ENCODE results near the gene CDH18. TPM values are rescaled to one million over a fixed set of nuclear protein-coding genes. Genes with fewer than 3 reads are reported as not detected.

Gene CDH18
- total RNA-seq, 1 experiment from 2014 or later, result not detected

GRCh38 chr5:19790829-19791466 is 197.1 kb downstream of the CDH18 start:
- H3K4me2 ChIP-seq (ENCODE audit: low read length), result no peak overlapping the region
- no peaks in the 10 kb centered on the region for H4K20me1 ChIP-seq (ENCODE audit: insufficient read depth)
- no peaks in the 10 kb centered on the region for H3K36me3 ChIP-seq (ENCODE audit: control insufficient read depth in 1 of 2, insufficient read depth in 2 of 2, low read length in 2 of 2)
- H3K27ac ChIP-seq (ENCODE audit: low read depth, low read length), result no peak overlapping the region
- H3K9me2 ChIP-seq (ENCODE audit: insufficient read depth), result no peaks in the 10 kb centered on the region
- no peak for TF ChIP-seq EGR1 (IDR thresholded peaks at IDR 0.05; ENCODE audit: low read depth)
- TF ChIP-seq TCF7L2 (IDR thresholded peaks at IDR 0.05; ENCODE audit: borderline replicate concordance, extremely low read depth, insufficient read depth, insufficient read length), result no peak
- CTCF ChIA-PET, result no interaction called here
- RAD21 ChIA-PET (ENCODE audit: low non-redundant PET in 1 of 2, low total read pairs in 2 of 2, uncharacterized antibody in 2 of 2, unreplicated experiment in 2 of 2), result no interaction called here
- H3K9me3 ChIP-seq (ENCODE audit: control insufficient read depth in 1 of 2, insufficient read depth in 1 of 2, low read depth in 1 of 2, low read length in 2 of 2), result peaks cover 13 to 14% of the 10 kb centered on the region in 2 experiments; a peak in 2 of 4 replicates
- no TSS peak for BruUV-seq (replicated peaks)
- no peaks in the 10 kb centered on the region for H3K4me1 ChIP-seq (ENCODE audit: control insufficient read depth in 1 of 2, insufficient read depth in 2 of 2, low read length in 2 of 2)
- ATAC-seq (no peak), DNase-seq (ENCODE audit: low read depth, low spot score) (no peak)
- no peak overlapping the region for H2AFZ ChIP-seq (ENCODE audit: low read depth, low read length, poor library complexity, severe bottlenecking)
- intact Hi-C loops (cut with micrococcal nuclease), result no loop called here
- no peak overlapping the region for H3K9ac ChIP-seq (ENCODE audit: low read length)
- no peak overlapping the region for H3K4me3 ChIP-seq (replicated peaks in 1 of 2; ENCODE audit: low read depth in 1 of 2, low read length in 2 of 2)
- no peaks in the 10 kb centered on the region for H3K27me3 ChIP-seq (ENCODE audit: insufficient read depth, low read length)
- POLR2A ChIA-PET, result no interaction called here
- H3K79me2 ChIP-seq (ENCODE audit: insufficient read depth, low read length), result no peaks in the 10 kb centered on the region

DNA sequence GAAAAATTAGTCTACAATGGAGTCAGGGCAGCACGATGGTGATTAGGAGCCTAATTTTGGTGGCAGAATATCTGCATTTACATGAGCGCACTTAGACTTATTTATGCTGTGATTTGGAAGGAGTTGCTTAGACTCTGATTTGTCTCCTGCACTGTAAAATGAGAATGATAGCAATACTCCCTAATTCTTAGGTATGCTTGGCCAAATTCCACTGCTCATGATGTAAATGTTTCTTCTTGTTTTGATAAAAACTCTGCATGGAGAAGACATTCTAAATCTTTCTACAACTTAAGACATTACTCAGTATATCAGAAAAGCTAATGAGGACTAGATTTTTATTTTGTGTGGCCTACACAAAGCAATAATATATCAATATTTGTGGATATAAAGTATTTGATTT is 205.4 kb downstream of the CDH18 start:
- no peak overlapping the region for H2AFZ ChIP-seq (ENCODE audit: low read depth, low read length, poor library complexity, severe bottlenecking)
- H3K27me3 ChIP-seq (ENCODE audit: insufficient read depth, low read length), result no peaks in the 10 kb centered on the region
- TF ChIP-seq, protein P1, sequence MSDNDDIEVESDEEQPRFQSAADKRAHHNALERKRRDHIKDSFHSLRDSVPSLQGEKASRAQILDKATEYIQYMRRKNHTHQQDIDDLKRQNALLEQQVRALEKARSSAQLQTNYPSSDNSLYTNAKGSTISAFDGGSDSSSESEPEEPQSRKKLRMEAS (IDR thresholded peaks at IDR 0.05), result no peak
- TF ChIP-seq ZFX (IDR thresholded peaks at IDR 0.05) (no peak), EZH2 (IDR thresholded peaks at IDR 0.05) (no peak), TCF7L2 (IDR thresholded peaks at IDR 0.05; ENCODE audit: borderline replicate concordance, extremely low read depth, insufficient read depth, insufficient read length) (no peak), FOSL1 (IDR thresholded peaks at IDR 0.05; ENCODE audit: low read depth) (no peak), ZBTB33 (IDR thresholded peaks at IDR 0.05; ENCODE audit: extremely low read depth, insufficient replicate concordance, low read length) (no peak)
- H3K9me3 ChIP-seq (ENCODE audit: control insufficient read depth in 1 of 2, insufficient read depth in 1 of 2, low read depth in 1 of 2, low read length in 2 of 2), result peaks cover 0 to 22% of the 10 kb centered on the region in 2 experiments; a peak in 2 of 4 replicates
- CTCF ChIA-PET, result no interaction called here
- no peaks in the 10 kb centered on the region for H3K36me3 ChIP-seq (ENCODE audit: control insufficient read depth in 1 of 2, insufficient read depth in 2 of 2, low read length in 2 of 2)
- no peak overlapping the region for H3K9ac ChIP-seq (ENCODE audit: low read length)
- no peaks in the 10 kb centered on the region for H3K79me2 ChIP-seq (ENCODE audit: insufficient read depth, low read length)
- POLR2A ChIA-PET, result no interaction called here
- ATAC-seq (no peak), DNase-seq (ENCODE audit: low read depth, low spot score) (no peak)
- no TSS peak for BruUV-seq (replicated peaks)
- intact Hi-C loops (cut with micrococcal nuclease), result no loop called here
- RAD21 ChIA-PET (ENCODE audit: low non-redundant PET in 1 of 2, low total read pairs in 2 of 2, uncharacterized antibody in 2 of 2, unreplicated experiment in 2 of 2), result no interaction called here
- H4K20me1 ChIP-seq (ENCODE audit: insufficient read depth), result no peaks in the 10 kb centered on the region
- no peaks in the 10 kb centered on the region for H3K4me1 ChIP-seq (ENCODE audit: control insufficient read depth in 1 of 2, insufficient read depth in 2 of 2, low read length in 2 of 2)
- H3K27ac ChIP-seq (ENCODE audit: low read depth, low read length), result no peak overlapping the region
- H3K9me2 ChIP-seq (ENCODE audit: insufficient read depth), result no peaks in the 10 kb centered on the region
- no peak overlapping the region for H3K4me3 ChIP-seq (replicated peaks in 1 of 2; ENCODE audit: low read depth in 1 of 2, low read length in 2 of 2)
- no peak overlapping the region for H3K4me2 ChIP-seq (ENCODE audit: low read length)
